Esophagus mucosa (tissue), 1 donor: ENCODE results near the gene MYOM1. TPM values are rescaled to one million over a fixed set of nuclear protein-coding genes. Genes with fewer than 3 reads are reported as not detected.
"Not testable (repeated sequence)": the region's sequence is repeated elsewhere in the genome, so short reads cannot be mapped to it uniquely, and the experiment has no call there.

Source experiments
- ATAC-seq: fragments of 200-7000 bp; cut with Tn5 transposase; one replicate; pipeline ENCODE4 v1.9.1; 2020
- total RNA-seq: library from RNA; stranded (reverse); gene quantifications from one replicate; pipeline ENCODE4 v1.2.4, GENCODE V29; 2023
- donor health status: DM: yes; HTN: yes; CAD: no.

Gene MYOM1
- total RNA-seq, 1 donor from 2014 or later: 0.32 TPM

DNA sequence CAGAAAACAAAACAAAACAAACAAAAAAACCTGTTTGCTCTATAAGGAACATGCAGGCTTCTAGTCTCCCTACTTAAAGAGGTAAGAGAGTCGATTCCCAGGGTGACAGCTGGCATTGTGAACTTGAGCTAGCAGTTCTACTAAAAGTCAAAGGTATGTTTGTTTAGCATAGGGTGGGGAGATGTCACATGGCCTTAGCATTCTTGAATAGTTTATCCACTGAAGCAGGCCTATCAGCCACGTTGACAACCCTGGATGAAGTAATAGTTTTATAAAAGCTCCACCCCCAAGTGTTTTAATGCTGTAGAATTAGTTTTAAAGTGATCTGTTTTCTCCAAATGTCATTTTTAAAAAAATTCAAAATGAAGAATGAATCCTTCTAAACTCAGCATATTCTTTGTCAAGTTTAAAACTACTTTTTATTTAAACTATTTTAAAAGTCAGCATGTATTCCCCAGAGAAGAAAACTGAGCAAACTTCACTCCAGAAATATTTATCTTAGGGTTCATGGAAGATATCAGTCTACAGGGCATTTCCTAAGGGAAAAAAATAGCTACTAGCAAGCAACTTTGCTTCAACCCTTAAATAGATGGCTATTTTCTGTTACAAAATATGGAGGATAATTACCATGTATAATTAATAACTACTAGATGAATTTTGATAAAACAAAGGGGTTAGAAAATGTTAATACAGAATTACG is 1.7 kb downstream of the MYOM1 start:
- peak; percentile 95 for ATAC-seq

DNA sequence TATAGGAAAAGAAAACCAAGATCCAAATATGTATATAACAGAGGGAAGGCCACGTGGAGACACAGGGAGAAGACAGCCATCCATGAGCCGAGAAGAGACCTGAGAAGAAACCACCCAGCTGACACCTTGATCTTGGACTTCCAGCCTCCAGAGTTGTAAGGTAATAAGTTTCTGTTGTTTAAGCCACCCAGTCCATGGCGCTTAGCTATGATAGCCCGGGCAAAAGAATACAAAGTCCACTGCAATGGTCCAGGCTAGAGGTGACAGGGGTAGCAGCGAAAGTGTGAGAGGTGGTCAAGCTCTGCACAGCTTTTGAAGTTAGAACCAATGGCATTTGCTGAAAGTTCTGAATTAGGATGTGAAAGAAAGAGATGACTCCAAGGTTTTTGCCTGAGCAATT is 2.8 kb downstream of the MYOM1 start:
- no peak for ATAC-seq

DNA sequence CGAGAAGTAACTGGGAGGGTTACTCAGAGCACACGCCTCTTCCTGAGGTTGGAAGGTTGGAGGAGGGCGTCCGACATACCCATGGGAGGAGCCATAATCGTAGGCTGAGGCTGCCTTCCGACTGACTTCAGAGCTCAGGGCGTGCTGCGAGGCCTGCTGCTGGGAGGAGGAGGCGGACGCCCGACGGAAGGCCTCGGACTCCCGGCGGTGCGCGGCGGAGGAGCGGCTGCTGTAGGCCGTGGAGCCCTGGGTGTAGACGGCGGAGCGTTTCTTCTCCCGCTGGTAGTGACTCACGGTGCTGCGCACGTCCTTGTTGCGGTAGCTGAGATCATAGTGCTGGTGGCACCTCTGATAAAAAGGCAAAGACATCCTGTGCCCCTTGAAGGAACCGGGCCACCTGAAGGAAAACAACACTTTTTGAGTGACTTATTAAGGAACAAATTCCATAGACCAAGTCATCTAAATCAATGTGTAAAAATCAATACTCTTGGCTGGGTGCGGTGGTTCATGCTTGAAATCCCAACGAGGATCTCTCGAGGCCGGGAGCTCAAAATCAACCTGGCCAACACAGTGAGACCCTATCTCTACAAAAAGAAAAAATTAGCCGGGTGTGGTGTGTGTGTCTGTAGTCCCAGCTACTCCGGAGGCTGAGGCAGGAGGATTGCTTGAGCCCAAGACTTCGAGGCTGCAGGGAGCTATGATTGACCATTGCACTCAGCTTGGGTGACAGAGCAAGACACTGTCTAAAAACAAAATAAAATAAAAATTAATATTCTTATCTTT is 4.7 kb downstream of the MYOM1 start:
- no peak for ATAC-seq

DNA sequence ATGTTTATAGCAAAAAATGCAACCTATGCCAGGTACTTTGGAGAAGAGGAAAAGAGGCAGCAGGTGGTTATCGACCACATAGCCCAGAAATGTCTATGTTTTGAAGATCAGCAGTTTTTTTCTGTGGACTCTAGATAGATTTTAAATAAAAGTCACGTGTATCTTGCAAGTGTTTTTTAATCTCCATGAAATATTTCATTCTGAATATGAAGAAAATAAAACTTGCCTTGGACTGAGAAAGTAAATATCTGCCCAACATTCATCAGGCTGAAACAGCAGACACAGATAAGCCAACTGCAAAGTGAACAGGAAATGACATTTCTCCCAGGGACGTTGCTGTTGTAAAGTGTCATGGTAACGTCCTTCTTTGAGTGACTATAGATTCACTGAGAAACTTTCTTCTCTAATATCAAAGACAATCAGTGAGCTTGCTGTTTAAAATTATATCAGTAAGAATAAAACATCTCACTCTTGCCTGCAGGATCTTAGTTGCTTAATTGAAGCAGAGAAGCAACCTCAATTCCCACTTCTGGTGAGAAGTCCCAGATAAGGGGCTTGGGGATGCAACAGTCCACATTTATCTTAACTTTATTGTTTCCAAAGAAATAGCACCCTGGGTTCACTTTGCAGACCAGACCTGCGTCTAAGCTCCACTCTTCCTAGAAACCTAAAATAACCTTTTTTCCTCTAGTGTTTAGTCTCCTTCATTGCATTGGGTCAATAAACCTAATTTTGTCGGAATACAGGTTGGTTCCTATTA is 6.3 kb downstream of the MYOM1 start:
- no peak for ATAC-seq

DNA sequence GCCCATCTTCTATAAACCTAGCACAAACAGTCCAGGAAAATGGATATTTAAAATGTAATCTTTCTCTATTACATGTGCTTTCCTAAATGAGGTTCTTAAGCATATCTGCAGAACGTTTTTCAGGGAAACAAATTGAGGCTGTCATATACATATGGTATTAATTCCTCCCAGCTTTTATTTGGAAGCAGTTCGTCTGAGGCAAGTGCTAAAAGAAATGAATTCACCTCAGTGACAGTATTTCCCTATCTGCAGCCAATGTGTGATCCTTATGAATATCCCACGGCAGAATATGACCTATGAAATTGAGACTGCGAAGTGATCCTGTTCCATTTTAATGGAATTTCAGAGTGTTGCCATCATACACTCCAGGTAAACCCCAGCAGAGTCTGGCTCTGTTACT is 7.1 kb downstream of the MYOM1 start:
- ATAC-seq: no peak

DNA sequence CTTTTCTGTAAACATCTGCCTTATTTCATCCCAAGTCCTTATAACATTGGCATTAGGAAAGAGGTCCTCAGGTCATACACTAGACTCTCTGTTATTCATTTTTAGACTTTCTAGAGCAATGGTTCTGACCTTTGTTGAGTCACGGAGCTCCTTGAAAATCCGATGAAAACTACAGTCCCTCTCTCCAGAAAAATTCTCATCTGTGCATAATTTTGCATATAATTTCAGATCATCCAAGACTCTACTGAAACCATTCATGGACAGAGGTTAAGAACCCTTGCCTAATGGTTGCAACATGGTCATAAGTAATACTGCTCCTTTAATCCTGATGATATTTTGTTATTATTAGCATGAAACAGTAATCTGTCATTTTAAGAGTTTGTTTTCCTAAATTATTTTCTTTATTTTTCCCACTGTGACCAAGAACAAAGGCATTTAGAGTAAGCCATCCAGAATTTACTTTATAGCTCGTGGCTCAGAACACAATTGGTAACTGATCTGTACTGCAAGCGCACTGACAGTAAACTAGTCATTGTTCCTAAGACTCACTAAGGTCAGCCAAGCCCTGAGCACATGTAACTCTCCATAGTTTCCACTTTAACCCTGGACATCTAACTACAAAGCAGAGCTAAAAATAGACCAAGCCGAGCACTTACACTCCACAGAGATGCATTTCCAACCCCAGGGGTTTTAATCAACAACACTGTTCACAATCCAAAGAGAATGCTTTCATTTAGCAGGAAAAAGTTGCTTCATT is 8.4 kb downstream of the MYOM1 start:
- ATAC-seq: no peak

DNA sequence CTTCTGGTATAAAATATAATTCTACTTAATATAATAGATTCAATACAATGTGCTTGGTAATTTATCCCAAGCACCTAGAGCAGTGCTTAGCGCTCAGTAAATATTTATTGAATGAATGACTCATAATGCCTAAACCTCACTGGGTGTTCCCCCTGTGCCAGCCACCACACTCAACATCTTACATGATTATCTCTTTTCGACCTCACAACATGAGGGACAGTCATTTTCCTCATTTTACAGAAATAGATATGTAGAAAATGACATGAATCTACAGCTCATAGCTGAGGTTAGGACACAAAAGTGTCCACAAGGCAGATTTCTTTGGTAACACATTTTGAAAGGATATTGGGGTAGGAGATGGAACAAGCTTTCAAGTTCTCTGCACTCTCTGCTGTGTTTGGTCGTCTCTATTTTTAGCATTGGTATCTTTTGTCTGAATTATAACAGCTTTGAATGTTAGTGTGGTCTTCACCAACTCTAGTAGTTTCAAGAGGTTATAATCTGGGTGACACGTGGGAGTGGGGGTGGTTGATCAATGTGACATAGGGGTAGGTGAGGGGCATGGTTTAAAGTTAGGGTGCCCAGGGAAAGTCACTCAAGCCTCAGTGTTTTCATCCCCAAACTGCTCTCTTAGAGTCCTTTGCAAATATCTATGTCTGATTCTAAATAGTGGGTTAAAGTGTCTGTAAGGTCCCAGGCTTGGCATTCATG is 9.8 kb downstream of the MYOM1 start:
- ATAC-seq: no peak

DNA sequence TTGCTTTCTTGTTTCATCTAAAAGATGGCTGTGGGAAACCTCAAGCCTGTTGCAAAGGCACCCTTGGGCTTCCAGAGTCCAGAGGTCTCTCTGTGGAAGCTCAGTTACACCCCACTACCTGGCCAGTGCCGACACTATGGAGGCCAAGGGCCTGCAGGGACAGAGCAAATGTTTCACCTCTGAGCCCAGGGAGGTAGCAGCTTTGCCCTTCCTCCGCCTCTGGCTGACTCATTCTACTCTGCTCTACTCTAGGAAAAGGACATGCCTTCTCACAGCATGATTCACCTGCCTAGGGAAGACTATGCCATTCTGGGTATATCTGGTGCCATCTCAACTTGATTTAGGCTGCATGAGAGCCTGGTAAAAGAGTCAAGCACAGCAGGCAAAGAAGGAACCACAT is 12.2 kb downstream of the MYOM1 start:
- ATAC-seq: peak; percentile 92

DNA sequence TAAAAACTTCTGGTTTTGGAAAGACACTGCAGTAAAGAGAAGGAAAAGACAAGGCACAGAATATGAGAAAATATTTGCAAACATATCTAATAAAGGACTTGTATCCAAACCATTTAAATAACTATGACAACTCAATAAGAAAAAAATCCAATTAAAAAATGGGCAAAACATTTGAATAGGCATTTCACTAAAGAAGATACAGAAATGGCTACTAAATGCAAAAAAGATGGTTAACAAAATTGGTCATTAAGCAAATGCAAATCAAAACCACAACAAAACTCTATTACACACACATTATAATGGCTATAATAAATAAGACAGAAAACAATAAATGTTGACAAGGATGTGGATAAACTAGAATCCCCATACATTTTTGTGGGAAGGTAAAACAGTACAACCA is 14.5 kb downstream of the MYOM1 start:
- ATAC-seq: no peak

DNA sequence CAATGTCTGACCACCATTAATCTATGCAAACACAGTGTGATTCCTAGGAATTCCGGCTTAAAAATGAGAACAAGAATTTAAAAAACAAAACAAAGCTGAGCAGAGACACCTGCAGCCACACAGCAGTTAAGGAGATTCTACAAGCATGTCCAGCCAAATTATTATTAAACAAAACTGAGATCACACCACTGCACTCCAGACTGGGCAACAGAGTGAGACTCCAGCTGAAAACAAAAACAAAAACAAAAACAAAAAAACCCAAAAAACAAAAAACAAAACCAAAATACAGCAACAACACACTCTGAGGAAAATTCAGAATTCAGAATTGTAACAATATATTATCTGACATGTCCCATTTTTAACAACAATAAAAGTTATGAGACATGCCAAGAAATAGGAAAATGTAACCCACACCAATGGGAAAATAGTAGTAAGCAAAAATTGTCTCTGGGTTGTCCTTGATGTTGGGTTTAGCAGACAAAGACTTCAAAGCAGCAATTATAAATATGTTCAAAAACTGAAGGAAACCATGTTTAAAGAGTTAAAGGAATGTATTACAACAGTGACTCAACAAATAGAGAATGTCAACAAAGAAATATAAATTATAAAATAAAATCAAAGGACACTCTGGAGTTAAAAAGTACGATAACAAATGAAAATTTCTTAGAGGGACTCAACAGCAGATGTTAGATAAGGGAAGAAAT is 19.7 kb downstream of the MYOM1 start:
- no peak for ATAC-seq

DNA sequence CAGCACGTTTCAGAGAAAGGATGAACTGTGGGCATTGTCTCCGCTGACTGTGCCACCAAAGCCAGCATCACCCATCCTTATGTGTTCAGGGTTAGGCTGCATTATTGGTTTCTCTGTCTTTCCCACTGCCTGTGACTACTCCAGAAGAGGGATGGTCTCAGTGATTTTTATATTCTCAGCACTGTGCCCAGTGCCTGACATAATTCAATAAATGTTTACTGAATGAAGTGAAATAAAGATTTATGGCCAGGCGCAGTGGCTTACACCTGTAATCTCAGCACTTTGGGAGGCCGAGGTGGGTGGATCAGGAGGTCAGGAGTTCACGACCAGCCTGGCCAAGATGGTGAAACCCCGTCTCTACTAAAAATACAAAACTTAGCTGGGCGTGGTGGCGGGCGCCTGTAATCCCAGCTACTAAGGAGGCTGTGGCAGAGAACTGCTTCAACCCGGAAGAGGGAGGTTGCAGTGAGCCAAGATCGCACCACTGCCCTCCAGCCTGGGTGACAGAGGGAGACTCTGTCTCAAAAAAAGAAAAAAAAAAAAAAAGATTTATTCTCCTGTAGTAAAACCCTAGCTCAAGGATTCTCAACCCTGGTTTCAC is 21.4 kb downstream of the MYOM1 start:
- ATAC-seq: not testable (repeated sequence)

DNA sequence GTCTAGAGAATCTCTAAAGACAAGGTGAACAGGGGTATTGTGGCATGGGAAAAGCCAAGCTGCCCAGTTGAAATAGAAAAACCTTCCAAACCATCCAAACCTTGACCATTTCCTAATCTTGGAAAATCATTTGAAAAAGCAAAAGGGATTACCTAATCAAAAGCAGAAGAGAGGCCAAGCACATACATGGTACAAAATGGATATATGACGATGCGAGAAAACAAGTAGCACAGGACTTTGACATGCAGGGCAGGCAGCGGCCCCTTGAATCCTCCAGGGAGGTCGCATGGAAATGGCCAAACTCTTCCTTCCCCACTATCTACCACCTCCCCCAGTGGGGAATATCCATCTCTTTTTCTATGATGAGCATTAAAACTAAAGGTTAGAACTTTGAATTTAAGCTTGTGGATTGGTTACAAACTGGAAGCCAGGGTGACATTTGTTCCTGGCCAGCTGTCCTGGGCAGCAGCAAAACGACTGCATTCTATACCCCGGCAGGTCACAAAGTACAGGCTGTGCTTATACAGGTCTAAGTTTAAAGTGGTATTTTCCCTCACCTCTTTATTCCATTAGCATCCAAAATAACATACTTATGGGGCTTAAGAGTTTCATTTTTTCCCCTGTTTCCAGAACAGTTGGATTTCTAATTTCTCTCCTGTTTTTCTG is 24.7 kb downstream of the MYOM1 start:
- no peak for ATAC-seq

DNA sequence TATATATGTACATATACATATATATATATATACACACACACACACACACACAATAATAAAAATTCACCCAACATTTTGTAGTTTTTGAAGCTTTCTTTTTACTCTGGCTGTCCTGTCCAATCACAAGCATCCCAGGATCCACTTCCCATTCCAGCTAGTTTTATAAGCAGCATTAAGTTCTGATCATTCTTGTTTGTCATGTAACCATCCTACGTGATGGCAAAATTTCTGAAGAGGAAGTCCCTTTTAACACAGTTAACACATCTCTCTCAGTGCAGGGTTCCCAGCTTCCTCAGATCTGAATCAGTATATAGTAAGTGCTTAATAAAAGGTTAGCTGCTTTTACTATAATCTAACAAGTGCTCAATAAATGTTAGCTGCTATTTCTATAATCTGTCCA is 26.4 kb downstream of the MYOM1 start:
- ATAC-seq: no peak

DNA sequence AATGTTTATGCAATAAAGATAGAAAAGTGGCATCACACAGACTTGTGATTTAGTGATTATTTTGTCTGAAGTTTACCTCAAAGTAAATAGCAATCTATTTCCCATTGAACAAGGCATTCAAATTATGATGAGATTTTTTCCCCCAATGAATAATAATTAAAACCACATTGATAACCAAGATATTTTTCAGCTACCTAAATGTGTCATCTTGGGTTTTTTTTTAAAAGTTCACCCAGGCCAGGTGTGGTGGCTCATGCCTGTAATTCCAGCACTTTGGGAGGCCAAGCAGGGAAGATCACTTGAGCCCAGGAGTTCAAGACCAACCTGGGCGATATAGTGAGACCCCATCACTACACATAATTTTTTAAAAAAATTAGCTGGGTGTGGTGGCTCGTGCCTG is 27.0 kb downstream of the MYOM1 start:
- ATAC-seq: no peak

DNA sequence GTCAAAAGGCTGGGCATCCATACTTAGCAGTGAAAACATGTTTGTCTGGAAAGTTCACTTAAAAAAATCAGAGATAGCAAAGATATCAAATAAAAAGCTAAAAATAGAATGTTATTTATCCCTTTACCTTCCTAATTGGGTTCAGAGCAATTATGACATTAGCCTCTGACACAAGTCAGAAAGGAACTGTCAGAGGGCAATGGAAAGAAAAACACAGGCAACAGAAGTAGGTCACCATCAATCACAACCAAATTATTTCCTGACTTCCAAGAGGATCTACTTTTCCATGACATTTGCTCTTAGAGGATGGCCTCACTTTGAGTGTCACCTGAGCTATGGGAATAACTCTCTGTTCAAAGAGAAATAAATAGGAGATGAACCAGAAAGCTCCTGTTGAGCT is 27.5 kb downstream of the MYOM1 start:
- ATAC-seq: no peak

DNA sequence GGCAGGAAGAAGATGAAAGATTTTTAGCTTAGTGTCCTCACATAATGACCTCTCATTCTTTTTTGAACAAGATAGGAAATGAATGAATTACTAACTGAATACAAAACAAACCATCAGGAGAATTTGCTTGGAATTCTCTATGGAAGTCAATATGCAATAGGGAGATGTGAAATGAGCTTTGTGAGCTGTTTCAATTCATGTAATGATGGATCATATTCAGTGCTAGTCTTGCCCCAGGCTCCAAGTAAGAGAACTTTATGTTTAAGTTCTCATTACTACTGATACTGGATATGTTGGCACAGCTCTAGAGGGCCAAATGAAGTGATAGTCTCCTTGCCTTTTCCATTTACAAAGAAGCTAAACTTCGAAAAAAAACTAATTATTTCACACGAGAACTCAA is 29.2 kb downstream of the MYOM1 start:
- no peak for ATAC-seq

DNA sequence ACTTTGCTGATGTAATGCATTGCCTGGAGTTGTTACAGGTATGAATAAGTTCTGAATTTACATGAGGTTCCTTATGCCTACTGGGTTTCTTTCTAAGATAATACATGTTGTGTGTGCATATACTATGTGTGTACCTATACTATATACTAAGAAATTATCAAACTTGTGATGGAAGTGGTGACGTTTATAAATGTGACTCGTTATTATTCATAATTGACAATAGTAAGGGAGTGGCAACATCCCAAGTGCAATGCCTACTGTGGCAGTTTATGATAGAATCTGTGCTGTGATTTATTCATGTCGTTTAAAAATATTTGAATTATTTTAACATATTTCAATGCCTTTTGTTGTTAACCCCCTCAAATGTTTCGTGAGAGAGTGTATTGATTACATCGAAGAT is 29.9 kb downstream of the MYOM1 start:
- ATAC-seq: no peak

DNA sequence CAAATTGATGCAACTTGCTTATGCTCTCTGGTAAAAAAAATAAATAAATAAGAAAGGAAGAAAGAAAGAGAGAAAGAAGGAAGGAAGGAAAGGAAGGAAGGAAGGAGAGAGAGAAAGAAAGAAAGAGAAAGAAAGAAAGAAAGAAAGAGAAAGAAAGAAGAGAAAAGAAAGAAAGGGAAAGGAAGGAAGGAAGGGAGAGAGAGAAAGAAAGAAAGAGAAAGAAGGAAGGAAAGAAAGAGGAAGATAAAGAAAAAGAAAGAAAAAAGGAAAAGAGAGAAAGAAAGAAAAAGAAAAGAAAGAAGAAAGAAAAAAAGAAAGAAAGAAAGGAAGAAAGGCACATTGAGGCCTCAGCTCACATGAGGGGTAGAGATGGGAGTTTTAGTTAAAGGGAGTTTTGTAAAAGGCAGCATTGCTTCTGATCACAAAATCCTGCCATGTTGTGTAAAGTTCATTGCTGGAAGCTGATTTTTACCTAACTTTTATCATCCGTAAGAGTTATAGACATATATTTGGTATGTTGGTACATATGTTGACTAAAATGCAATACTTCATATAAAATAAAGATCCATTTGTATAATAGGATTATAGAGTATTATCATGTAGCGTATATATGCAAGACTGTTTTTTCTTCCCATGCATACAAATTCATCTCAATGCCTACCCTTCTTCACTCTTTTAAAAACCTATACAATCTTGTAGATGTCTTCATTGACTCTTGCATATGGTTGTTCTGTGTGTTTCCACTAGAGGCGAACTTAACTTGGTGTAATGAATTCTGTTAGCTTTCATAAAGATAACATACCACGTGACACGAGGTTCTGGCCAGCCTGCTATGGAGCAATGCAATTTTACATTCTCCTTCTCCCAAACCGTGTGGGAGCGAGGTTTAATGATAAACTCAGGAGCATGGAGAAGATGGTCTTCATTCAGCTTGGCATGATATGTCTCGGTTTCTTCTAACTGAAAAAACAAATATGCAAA is 32.8 kb downstream of the MYOM1 start:
- ATAC-seq: no peak

DNA sequence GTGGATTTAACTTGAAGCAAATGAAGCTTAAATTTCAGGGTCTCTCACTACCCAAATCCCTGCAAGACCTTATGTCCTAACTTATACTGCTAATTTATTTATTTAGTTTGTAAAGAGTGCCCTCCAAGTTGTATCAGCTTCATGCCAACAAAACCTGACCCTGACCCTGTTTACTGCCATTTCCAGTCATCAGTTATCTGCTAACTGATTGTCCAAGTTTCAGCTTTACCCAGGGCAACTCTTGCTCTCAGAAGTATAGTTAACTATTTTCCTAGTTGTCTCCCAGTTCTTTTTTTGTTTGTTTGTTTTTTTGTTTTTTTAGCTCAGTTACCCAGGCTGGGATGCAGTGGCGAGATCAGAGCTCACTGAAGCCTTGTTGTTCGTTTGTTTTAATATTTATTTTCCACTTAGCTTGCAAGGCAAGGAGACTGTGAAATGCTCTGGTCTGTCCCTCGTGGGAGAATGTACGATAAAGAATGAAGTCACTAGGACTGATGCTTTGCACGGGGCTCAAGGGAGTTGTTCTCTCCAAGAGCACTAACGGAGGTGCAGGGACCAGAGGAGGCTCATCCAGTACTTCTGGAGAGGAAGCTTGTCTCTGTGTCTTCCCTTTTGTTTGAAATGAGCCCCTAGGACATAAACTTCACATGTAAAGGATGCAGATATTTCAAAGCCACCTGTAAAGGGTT is 35.3 kb downstream of the MYOM1 start:
- no peak for ATAC-seq
